ENCODE results near the gene UBE2L5. TPM values are rescaled to one million over a fixed set of nuclear protein-coding genes. Genes with fewer than 3 reads are reported as not detected.

The UBE2L5 gene
- total and polyA plus RNA-seq, 2 of the 4 experiments (the other 2 are of a cell fraction): 0.18 TPM; not detected in 1

- Histone ChIP-seq H3K18ac (ENCODE audit: low read depth, low read length) (no peak overlapping the region), H4K91ac (ENCODE audit: insufficient read depth, low read depth, low read length) (no peak overlapping the region), H2AFZ (replicated peaks; ENCODE audit: low read length, poor library complexity) (peak overlapping the region; percentile 64), H4K5ac (ENCODE audit: low read depth, low read length) (no peak overlapping the region), H3K14ac (replicated peaks; ENCODE audit: low read depth, low read length) (no peak overlapping the region), H2BK20ac (ENCODE audit: low read depth, low read length) (no peak overlapping the region), H3K79me1 (ENCODE audit: low read depth in 1 of 2, low read length in 2 of 2) (no peaks in the 10 kb centered on the region), H3K27me3 (ENCODE audit: control insufficient read depth, insufficient read depth, low read length) (no peaks in the 10 kb centered on the region), H3K23ac (ENCODE audit: low read depth, low read length) (no peak overlapping the region), H2AK9ac (replicated peaks; ENCODE audit: low read depth, low read length, poor library complexity) (no peak overlapping the region), H4K8ac (ENCODE audit: low read depth in 2 of 2, low read length in 2 of 2) (no peak overlapping the region), H3K4me3 (ENCODE audit: insufficient read depth, low read depth, low read length) (no peak overlapping the region), H2AK5ac (ENCODE audit: low read depth, low read length) (no peak overlapping the region), H2BK5ac (ENCODE audit: low read depth, low read length, poor library complexity, severe bottlenecking) (no peak overlapping the region), H3K27ac (ENCODE audit: insufficient read depth, low read length) (no peak overlapping the region), H3K9me1 (ENCODE audit: insufficient read depth, low read length) (no peaks in the 10 kb centered on the region), H3K4me1 (ENCODE audit: control insufficient read depth, insufficient read depth, low read length) (peaks cover 7% of the 10 kb centered on the region), H2BK15ac (ENCODE audit: low read depth, low read length) (no peak overlapping the region), H3K36me3 (ENCODE audit: control insufficient read depth, insufficient read depth, low read length) (no peaks in the 10 kb centered on the region), H3K9me3 (ENCODE audit: control insufficient read depth, insufficient read depth, low read length) (no peaks in the 10 kb centered on the region), H3K4ac (ENCODE audit: low read depth, low read length) (no peak overlapping the region), H3K56ac (ENCODE audit: extremely low read depth, insufficient read depth, low read length) (no peak overlapping the region), H4K20me1 (ENCODE audit: insufficient read depth, low read length) (no peaks in the 10 kb centered on the region), H3K9ac (ENCODE audit: low read depth, low read length) (no peak overlapping the region), H2BK120ac (ENCODE audit: low read depth, low read length) (no peak overlapping the region), H3K4me2 (ENCODE audit: low read depth, low read length) (no peak overlapping the region)
- 100% methylated on average over 1 of the region's 12 CpGs; no CpG with 5 or more reads in 1 of the 2 experiments for WGBS, 2 experiments (ENCODE audit: extremely low coverage in 2 of 2, insufficient read length in 1 of 2)
- ATAC-seq (ENCODE audit: low read depth) (no peak), DNase-seq (no peak)
- intact Hi-C loops (cut with micrococcal nuclease) (no loop called here), dilution Hi-C loops (cut with HindIII; ENCODE audit: low sequenced_read_pairs, unreplicated experiment) (no loop called here), in situ Hi-C loops (cut with MboI; ENCODE audit: low sequenced_read_pairs) (loop anchor here (10.0 kb wide), 1 partner anchor 309 kb away; no protein-coding TSS in a partner anchor)
- no TSS peak for BruUV-seq (replicated peaks)
- TF ChIP-seq ELK1 (IDR thresholded peaks at IDR 0.05; ENCODE audit: borderline replicate concordance, low read depth, low read length) (no peak), CTCF (conservative IDR thresholded peaks at IDR 0.05; ENCODE audit: low read depth, low read length) (no peak)
- POLR2A ChIA-PET (ENCODE audit: unreplicated experiment): no interaction called here
- CTCF ChIA-PET: no interaction called here
These were observed 21.7 kb downstream of the UBE2L5 start for GRCh38 chr13:30443957-30444404.
